Glomerular endothelial cell (primary cell): ENCODE data around the gene CLEC4D. TPM values are rescaled to one million over a fixed set of nuclear protein-coding genes. Genes with fewer than 3 reads are reported as not detected.
"Not testable (repeated sequence)": the region's sequence is repeated elsewhere in the genome, so short reads cannot be mapped to it uniquely, and the experiment has no call there.

ENCODE experiments used
- DNase-seq: peaks from one replicate; pipeline ENCODE4 v3.0.0-alpha.2; 2011; ENCODE audit warnings: low read depth, low spot score; ENCODE audit errors: extremely low read depth
- total RNA-seq: library from RNA; depleted of rRNA; stranded (reverse); fragments of >200 nt; gene quantifications from 2 replicates; pipeline ENCODE4 v1.2.3, GENCODE V29; 2015

Gene CLEC4D
- total RNA-seq = not detected in 2 replicates

- no peak for DNase-seq
These were observed at the start of gene CLEC4D for GRCh38 chr12:8513256-8513655. Gene CLEC4D (plus strand): TSS chr12:8513503. CDS start chr12:8513733, 230 bp downstream.

- DNase-seq = no peak
These were observed 47.9 kb upstream of the CLEC4D start for GRCh38 chr12:8465301-8465996.

GRCh38 chr12:8466241-8466640 is 47.1 kb upstream of the CLEC4D start:
- DNase-seq = no peak

DNA sequence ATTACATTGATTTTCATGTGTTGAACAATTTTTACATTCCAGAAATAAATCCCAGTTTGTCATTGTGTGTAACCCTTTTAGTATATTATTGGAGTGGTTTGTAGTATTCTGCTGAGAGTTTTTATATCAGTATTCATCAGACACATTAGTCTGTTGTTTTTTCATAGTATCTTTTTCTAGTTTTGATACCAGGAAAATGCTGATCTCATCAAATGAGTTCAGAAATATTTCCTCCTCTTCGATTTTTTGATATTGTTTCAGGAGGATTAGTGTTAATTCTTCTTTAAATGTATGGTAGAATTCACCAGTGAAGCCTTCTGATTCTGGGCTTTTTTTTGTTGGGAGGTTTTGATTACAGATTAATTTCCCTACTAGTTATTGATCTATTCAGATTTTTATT is 42.2 kb upstream of the CLEC4D start:
- DNase-seq = no peak

DNA sequence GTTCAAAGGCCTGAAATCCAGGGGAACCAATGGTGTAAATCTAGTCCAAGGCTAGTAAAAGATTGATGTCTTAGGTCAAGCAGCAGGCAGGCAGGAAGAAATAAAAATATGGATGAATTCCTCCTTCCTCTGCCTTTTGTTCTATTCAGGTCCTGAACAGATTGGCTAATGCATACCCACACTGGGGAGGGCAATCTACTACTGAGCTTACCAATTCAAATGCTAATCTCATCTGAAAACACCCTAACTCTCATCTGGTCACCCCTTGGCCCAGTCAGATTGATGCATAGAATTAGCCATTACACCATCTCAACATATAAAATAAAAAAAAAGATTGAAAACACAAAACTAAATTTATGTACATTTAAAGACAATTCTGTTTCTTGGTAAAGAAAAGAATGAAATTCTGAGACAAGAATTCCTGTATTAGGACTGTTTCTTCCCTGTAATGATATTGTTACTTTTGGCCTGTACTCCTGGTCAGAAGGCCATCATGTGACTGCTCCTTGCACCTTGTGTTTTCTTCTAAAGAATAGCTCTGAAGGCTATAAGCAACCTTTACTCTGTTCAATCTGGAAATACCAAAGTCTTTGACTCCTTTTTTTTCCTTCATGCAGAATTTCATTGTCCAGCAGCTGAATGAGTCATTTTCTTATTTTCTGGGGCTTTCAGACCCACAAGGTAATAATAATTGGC is 37.6 kb upstream of the CLEC4D start:
- DNase-seq = no peak

DNA sequence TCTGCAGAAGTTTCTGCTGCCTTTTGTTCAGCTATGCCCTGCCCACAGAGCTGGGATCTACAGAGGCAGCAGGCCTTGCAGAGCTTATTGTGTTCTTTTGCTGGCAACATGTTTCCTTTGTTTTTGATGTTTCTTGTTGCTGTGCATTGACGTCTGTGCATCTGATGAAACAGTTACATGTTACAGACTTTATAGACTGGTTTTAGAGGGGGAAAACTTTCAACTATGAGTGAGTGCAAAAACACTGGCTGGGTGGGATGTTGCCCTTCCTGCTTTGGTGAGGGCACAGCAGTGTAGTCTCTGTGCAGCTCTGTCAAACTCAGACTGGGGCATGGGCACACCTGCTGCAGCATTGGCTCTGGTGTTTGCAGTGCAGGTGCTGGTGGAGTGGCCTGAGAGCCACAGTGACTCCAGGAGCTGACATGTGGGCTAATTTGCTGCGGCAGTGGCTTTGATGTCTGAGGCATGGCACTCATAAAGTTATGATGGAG is 30.7 kb upstream of the CLEC4D start:
- no peak for DNase-seq

- no peak for DNase-seq
These were observed 30.2 kb upstream of the CLEC4D start for GRCh38 chr12:8483079-8483478.

GRCh38 chr12:8491646-8492530 is 21.4 kb upstream of the CLEC4D start:
- no peak for DNase-seq

- no peak for DNase-seq
These were observed 20.2 kb upstream of the CLEC4D start for GRCh38 chr12:8493084-8493483.

DNA sequence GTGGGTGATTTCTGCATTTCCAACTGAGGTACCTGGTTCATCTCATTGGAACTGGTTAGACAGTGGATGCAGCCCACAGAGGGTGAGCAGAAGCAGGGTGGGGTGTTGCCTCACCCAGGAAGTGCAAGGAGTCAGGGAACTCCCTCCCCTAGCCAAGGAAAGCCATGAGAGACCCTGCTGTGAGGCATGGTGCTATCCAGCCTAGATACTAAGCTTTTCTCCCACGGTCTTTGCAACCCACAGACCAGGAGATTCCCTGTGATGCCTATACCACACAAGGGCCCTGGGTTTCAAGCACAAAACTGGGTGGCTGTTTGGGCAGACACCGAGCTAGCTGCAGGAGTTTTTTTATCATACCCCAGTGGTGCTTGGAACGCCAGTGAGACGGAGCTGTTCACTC is 17.6 kb upstream of the CLEC4D start:
- DNase-seq = not testable (repeated sequence)

GRCh38 chr12:8496074-8496473 is 17.2 kb upstream of the CLEC4D start:
- not testable (repeated sequence) for DNase-seq

GRCh38 chr12:8499616-8500015 is 13.7 kb upstream of the CLEC4D start:
- no peak for DNase-seq

GRCh38 chr12:8501720-8502119 is 11.6 kb upstream of the CLEC4D start:
- no peak for DNase-seq

GRCh38 chr12:8504351-8504750 is 9.0 kb upstream of the CLEC4D start:
- no peak for DNase-seq

GRCh38 chr12:8507596-8507995 is 5.7 kb upstream of the CLEC4D start:
- DNase-seq = no peak

DNA sequence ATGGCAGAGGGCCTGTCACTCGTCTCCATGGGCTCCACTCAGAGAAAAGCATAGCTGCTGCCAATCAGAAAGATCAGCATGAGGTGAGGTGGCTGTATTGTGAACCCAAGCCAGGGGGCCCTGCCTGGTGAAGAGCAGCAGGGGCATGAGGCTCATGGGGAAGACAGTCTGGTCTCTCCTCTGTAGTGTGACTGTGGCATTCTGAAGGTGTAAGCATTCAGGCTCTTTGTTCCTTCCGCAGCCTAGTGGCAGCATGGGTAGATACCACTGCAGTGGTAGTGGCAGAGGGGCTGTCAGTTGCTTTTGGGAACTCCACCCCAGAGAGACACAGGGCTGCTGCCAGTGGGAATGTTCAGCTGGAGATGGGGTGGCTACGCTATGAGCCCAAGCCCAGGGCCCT is 5.1 kb upstream of the CLEC4D start:
- DNase-seq = no peak

- no peak for DNase-seq
These were observed 4.1 kb upstream of the CLEC4D start for GRCh38 chr12:8508910-8509841.

GRCh38 chr12:8517971-8518370 is 4.7 kb downstream of the CLEC4D start:
- no peak for DNase-seq

- no peak for DNase-seq
These were observed 5.9 kb downstream of the CLEC4D start for GRCh38 chr12:8519171-8519570.
